Measurements from ENCODE around the gene ACTN2.

DNA sequence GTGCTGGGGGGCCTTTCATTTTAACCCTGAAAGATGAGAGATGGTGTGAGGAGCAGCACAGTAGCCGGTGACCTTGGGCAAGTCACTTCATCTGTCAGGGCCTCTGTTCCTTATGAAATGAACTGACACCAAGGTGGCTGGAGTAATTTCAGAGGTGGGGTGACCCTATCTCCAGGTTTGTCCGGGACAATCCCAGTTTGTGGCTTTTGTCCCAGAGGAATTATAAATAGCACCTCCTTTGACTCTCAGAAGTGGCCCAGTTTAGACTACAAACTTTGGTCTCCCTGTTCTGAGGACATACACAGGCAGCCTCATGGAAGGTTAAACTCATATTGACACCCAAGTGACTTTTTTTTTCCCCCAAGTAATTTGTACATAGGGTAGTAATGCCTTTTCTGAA lies 14.6 kb downstream of the ACTN2 start:
- TF ChIP-seq CTCF (IDR thresholded peaks at IDR 0.05) (no peak), EZH2 (IDR thresholded peaks at IDR 0.05) (no peak), EZH2phosphoT487 (IDR thresholded peaks at IDR 0.05) (no peak)

Data from neural progenitor cell (in vitro differentiated cells).